ENCODE data around the gene INAFM1.
"Not testable (repeated sequence)": the region's sequence is repeated elsewhere in the genome, so short reads cannot be mapped to it uniquely, and the experiment has no call there.

The INAFM1 gene

GRCh38 chr19:47296036-47296435 lies 21.4 kb downstream of the INAFM1 start:
- Histone ChIP-seq H2AFZ (ENCODE audit: low read length) (no peak overlapping the region), H3K4me2 (ENCODE audit: low read length) (no peak overlapping the region), H3K9me2 (ENCODE audit: low read depth, low read length) (no peaks in the 10 kb centered on the region), H3F3A (ENCODE audit: insufficient read depth, low read length) (no peaks in the 10 kb centered on the region), H3K27ac (ENCODE audit: low read depth, low read length, poor library complexity, severe bottlenecking) (no peak overlapping the region), H4K20me1 (ENCODE audit: insufficient read depth, low read length) (no peaks in the 10 kb centered on the region), H3K27me3 (ENCODE audit: insufficient read depth, low read length) (no peaks in the 10 kb centered on the region), H3K9me3 (ENCODE audit: low read length) (no peaks in the 10 kb centered on the region), H3K36me3 (ENCODE audit: insufficient read depth, low read length) (no peaks in the 10 kb centered on the region), H3K9ac (ENCODE audit: low read length) (no peak overlapping the region), H3K79me2 (ENCODE audit: insufficient read depth, low read length) (no peaks in the 10 kb centered on the region), H3K4me3 (ENCODE audit: low read depth, low read length, poor library complexity, severe bottlenecking) (no peak overlapping the region), H3K4me1 (ENCODE audit: insufficient read depth, low read length, severe bottlenecking) (no peaks in the 10 kb centered on the region)
- TF ChIP-seq EZH2 (IDR thresholded peaks at IDR 0.05; ENCODE audit: borderline replicate concordance, low read length): no peak
- TF ChIP-seq CTCF (IDR thresholded peaks at IDR 0.05; ENCODE audit: low read length): peak; percentile 75

GRCh38 chr19:47300867-47301266 lies 26.2 kb downstream of the INAFM1 start:
- not testable (repeated sequence) for H3K36me3 ChIP-seq (ENCODE audit: insufficient read depth, low read length); H3K4me1 ChIP-seq (ENCODE audit: insufficient read depth, low read length, severe bottlenecking); H4K20me1 ChIP-seq (ENCODE audit: insufficient read depth, low read length); H3K27ac ChIP-seq (ENCODE audit: low read depth, low read length, poor library complexity, severe bottlenecking); H3K79me2 ChIP-seq (ENCODE audit: insufficient read depth, low read length); H3K27me3 ChIP-seq (ENCODE audit: insufficient read depth, low read length); H3K4me3 ChIP-seq (ENCODE audit: low read depth, low read length, poor library complexity, severe bottlenecking); H3K4me2 ChIP-seq (ENCODE audit: low read length); H3K9me2 ChIP-seq (ENCODE audit: low read depth, low read length); H3K9me3 ChIP-seq (ENCODE audit: low read length); H3K9ac ChIP-seq (ENCODE audit: low read length); H3F3A ChIP-seq (ENCODE audit: insufficient read depth, low read length); H2AFZ ChIP-seq (ENCODE audit: low read length)

GRCh38 chr19:47302249-47302648 lies 27.6 kb downstream of the INAFM1 start:
- Histone ChIP-seq H3K27ac (ENCODE audit: low read depth, low read length, poor library complexity, severe bottlenecking) (no peak overlapping the region), H4K20me1 (ENCODE audit: insufficient read depth, low read length) (no peaks in the 10 kb centered on the region), H3K9me2 (ENCODE audit: low read depth, low read length) (no peaks in the 10 kb centered on the region), H3K4me2 (ENCODE audit: low read length) (no peak overlapping the region), H3K9me3 (ENCODE audit: low read length) (no peaks in the 10 kb centered on the region), H3F3A (ENCODE audit: insufficient read depth, low read length) (no peaks in the 10 kb centered on the region), H3K79me2 (ENCODE audit: insufficient read depth, low read length) (no peaks in the 10 kb centered on the region), H3K27me3 (ENCODE audit: insufficient read depth, low read length) (no peaks in the 10 kb centered on the region), H3K9ac (ENCODE audit: low read length) (no peak overlapping the region), H3K4me1 (ENCODE audit: insufficient read depth, low read length, severe bottlenecking) (no peaks in the 10 kb centered on the region), H3K36me3 (ENCODE audit: insufficient read depth, low read length) (no peaks in the 10 kb centered on the region), H3K4me3 (ENCODE audit: low read depth, low read length, poor library complexity, severe bottlenecking) (no peak overlapping the region), H2AFZ (ENCODE audit: low read length) (no peak overlapping the region)
- TF ChIP-seq EZH2 (IDR thresholded peaks at IDR 0.05; ENCODE audit: borderline replicate concordance, low read length): no peak
- no peak for TF ChIP-seq CTCF (IDR thresholded peaks at IDR 0.05; ENCODE audit: low read length)

- H3K4me1 ChIP-seq (ENCODE audit: insufficient read depth, low read length, severe bottlenecking): no peaks in the 10 kb centered on the region
These were observed 29.3 kb downstream of the INAFM1 start for GRCh38 chr19:47303966-47304365.

More at GRCh38 chr19:47303966-47304365, 29.3 kb downstream of the INAFM1 start:
- no peak overlapping the region for H3K4me3 ChIP-seq (ENCODE audit: low read depth, low read length, poor library complexity, severe bottlenecking)
- no peak for TF ChIP-seq CTCF (IDR thresholded peaks at IDR 0.05; ENCODE audit: low read length)
- TF ChIP-seq EZH2 (IDR thresholded peaks at IDR 0.05; ENCODE audit: borderline replicate concordance, low read length): no peak
- H3K9ac ChIP-seq (ENCODE audit: low read length): no peak overlapping the region
- no peaks in the 10 kb centered on the region for H3K36me3 ChIP-seq (ENCODE audit: insufficient read depth, low read length)
- no peaks in the 10 kb centered on the region for H3K9me2 ChIP-seq (ENCODE audit: low read depth, low read length)
- H2AFZ ChIP-seq (ENCODE audit: low read length): no peak overlapping the region
- no peaks in the 10 kb centered on the region for H3F3A ChIP-seq (ENCODE audit: insufficient read depth, low read length)
- no peaks in the 10 kb centered on the region for H3K9me3 ChIP-seq (ENCODE audit: low read length)
- H3K4me2 ChIP-seq (ENCODE audit: low read length): no peak overlapping the region
- H4K20me1 ChIP-seq (ENCODE audit: insufficient read depth, low read length): no peaks in the 10 kb centered on the region
- no peaks in the 10 kb centered on the region for H3K79me2 ChIP-seq (ENCODE audit: insufficient read depth, low read length)
- no peaks in the 10 kb centered on the region for H3K27me3 ChIP-seq (ENCODE audit: insufficient read depth, low read length)
- no peak overlapping the region for H3K27ac ChIP-seq (ENCODE audit: low read depth, low read length, poor library complexity, severe bottlenecking)
